ENCODE results near the gene NCAPH2. TPM values are rescaled to one million over a fixed set of nuclear protein-coding genes. Genes with fewer than 3 reads are reported as not detected.

NCAPH2 gene
- total and polyA plus RNA-seq, 2 of the 13 experiments (the other 11 are each of a cell fraction or from before 2014, with no cell fraction given): 28.1 to 64.4 TPM

DNA sequence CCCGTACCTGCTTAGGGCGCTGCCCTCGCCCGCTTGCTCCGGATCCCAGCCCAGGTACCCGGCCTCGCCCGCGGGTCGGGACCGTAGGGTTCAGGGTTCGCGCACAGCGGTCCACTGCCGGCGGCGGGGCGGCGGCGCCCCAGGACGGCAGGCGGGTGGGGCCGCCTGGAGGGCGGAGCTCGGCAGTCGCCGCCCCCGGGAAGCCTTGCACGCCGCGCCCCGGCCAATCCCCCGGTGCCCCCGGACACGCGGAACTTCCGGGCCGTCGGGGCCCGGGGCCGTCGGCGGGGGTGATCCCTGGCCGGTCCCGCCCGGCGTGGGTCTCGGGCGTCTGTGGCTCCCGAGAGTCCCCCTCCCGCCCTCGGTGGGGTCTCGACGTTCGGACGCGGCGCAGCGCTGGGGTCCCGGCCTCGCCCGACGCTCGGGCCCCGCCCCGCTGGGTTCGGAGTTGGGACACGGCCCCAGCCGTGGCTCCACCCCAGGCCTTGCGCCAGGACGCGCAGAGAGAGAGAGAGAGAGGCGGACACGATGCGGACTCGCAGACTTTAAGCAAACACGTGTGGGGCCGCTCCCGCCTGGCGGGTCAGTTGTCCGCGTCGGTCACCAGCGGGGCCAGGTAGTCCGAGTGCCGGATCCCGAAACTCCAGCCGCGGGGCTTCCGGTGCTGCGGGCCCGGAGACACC lies 22.0 kb downstream of the NCAPH2 start, which contains the start of gene TYMP:
Gene TYMP, minus strand, starts transcription at position 116 of the 683 bp plus-strand sequence. CDS start 303 bp downstream, outside the sequence.
- Histone ChIP-seq H4K20me1 (ENCODE audit: insufficient read depth, low read length) (no peaks in the 10 kb centered on the region), H3K4me2 (ENCODE audit: low read depth, low read length) (peak within 1 kb of the TSS; percentile 84), H3K27ac (ENCODE audit: extremely low read length, insufficient read depth, low read length) (peak within 1 kb of the TSS; percentile 74), H3K9me3 (ENCODE audit: low read length) (no peaks in the 10 kb centered on the region), H3K36me3 (replicated peaks in 1 of 2; ENCODE audit: control insufficient read depth in 1 of 2, insufficient read depth in 2 of 2, low read length in 2 of 2) (no peaks in the 10 kb centered on the region), H2AFZ (ENCODE audit: low read length) (no peak within 1 kb of the TSS), H3K27me3 (ENCODE audit: control insufficient read depth in 1 of 2, insufficient read depth in 2 of 2, low read length in 2 of 2) (0 out of 5 replicates have a peak, but pooled peaks cover 0 to 6% of the 10 kb centered on the region in 2 experiments), H3K4me1 (ENCODE audit: insufficient read depth, low read length) (peaks cover 74% of the 10 kb centered on the region), H3K4me3 (replicated peaks in 1 of 3; ENCODE audit: insufficient read depth in 1 of 3, low read depth in 2 of 3, low read length in 3 of 3) (peak within 1 kb of the TSS; percentile 58 to 83 (median 74); a peak in 5 of 6 replicates), H3K79me2 (ENCODE audit: insufficient read depth, low read length) (peaks cover 3% of the 10 kb centered on the region), H3K9ac (ENCODE audit: insufficient read depth, low read depth, low read length) (peak within 1 kb of the TSS; percentile 73)
- TSS peak; percentile 21 for BruUV-seq (replicated peaks)
- ChIA-PET POLR2A (interaction anchor here (1.0 to 1.9 kb wide), 10 partner anchors 8 to 170 kb away, joined by 3 to 10 read pairs (median 4); partner anchors contain the start of genes CHKB, KLHDC7B, LMF2 and NCAPH2), CTCF (ENCODE audit: low intra/inter-chr PET ratio, low total read pairs) (no interaction called here)
- intact Hi-C loops (cut with micrococcal nuclease; ENCODE audit: unreplicated experiment): loop anchor here (5.0 kb wide), 1 partner anchor 32 kb away; the partner anchor contains the start of gene SYCE3
- whole genome bisulfite sequencing (ENCODE audit: low lambda C conversion rate): 4% methylated on average over 10 of the region's 92 CpGs
- FAIRE-seq (no peak), DNase-seq (ENCODE audit: low spot score) (peak; percentile 74), ATAC-seq (peak; percentile 39)
- in situ Hi-C loops (cut with HindIII; ENCODE audit: extremely low pct_ligation_motif_present, low pct_unique_long_range_greater_than_20kb): loop anchor here (5.0 kb wide), 1 partner anchor 37 kb away; no protein-coding TSS in a partner anchor
- 0 out of 2 replicates have a peak, but pooled peaks have one; percentile 21 for TF ChIP-seq MNT (IDR thresholded peaks at IDR 0.05)
- TF ChIP-seq ZFP36 (IDR thresholded peaks at IDR 0.05; ENCODE audit: borderline replicate concordance, low read depth, low read length, partially characterized antibody): no peak
- TF ChIP-seq SALL1 (CRISPR knock-in tag; IDR thresholded peaks at IDR 0.05): peak; percentile 73
- TF ChIP-seq E2F5 (CRISPR knock-in tag; conservative IDR thresholded peaks at IDR 0.05): 0 out of 2 replicates have a peak, but pooled peaks have one; percentile 18
- TF ChIP-seq POLR2A (IDR thresholded peaks at IDR 0.05; ENCODE audit: insufficient read depth in 1 of 2, low read depth in 2 of 2, low read length in 2 of 2): 0 out of 4 replicates have a peak, but pooled peaks of 1 of the 2 experiments have one; percentile 36
- no peak for TF ChIP-seq NCOA2 (CRISPR knock-in tag; IDR thresholded peaks at IDR 0.05)
- no peak for TF ChIP-seq ZNF878 (CRISPR knock-in tag; IDR thresholded peaks at IDR 0.05)
- TF ChIP-seq ZNF367 (CRISPR knock-in tag; IDR thresholded peaks at IDR 0.05; ENCODE audit: borderline replicate concordance): 0 out of 2 replicates have a peak, but pooled peaks have one; percentile 27
- TF ChIP-seq DNMT3B (CRISPR knock-in tag; conservative IDR thresholded peaks at IDR 0.05): no peak
- TF ChIP-seq RARA (CRISPR knock-in tag; IDR thresholded peaks at IDR 0.05): peak; percentile 62
- no peak for TF ChIP-seq SETDB1 (CRISPR knock-in tag; IDR thresholded peaks at IDR 0.05; ENCODE audit: borderline replicate concordance)
- no peak for TF ChIP-seq ZNF251 (CRISPR knock-in tag; IDR thresholded peaks at IDR 0.05)
- TF ChIP-seq, protein P1, sequence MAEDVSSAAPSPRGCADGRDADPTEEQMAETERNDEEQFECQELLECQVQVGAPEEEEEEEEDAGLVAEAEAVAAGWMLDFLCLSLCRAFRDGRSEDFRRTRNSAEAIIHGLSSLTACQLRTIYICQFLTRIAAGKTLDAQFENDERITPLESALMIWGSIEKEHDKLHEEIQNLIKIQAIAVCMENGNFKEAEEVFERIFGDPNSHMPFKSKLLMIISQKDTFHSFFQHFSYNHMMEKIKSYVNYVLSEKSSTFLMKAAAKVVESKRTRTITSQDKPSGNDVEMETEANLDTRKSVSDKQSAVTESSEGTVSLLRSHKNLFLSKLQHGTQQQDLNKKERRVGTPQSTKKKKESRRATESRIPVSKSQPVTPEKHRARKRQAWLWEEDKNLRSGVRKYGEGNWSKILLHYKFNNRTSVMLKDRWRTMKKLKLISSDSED (CRISPR knock-in tag; IDR thresholded peaks at IDR 0.05): no peak
- TF ChIP-seq ZNF790 (CRISPR knock-in tag; IDR thresholded peaks at IDR 0.05; ENCODE audit: borderline replicate concordance): no peak; the same call in none of the 2 replicates
- TF ChIP-seq, protein P2, sequence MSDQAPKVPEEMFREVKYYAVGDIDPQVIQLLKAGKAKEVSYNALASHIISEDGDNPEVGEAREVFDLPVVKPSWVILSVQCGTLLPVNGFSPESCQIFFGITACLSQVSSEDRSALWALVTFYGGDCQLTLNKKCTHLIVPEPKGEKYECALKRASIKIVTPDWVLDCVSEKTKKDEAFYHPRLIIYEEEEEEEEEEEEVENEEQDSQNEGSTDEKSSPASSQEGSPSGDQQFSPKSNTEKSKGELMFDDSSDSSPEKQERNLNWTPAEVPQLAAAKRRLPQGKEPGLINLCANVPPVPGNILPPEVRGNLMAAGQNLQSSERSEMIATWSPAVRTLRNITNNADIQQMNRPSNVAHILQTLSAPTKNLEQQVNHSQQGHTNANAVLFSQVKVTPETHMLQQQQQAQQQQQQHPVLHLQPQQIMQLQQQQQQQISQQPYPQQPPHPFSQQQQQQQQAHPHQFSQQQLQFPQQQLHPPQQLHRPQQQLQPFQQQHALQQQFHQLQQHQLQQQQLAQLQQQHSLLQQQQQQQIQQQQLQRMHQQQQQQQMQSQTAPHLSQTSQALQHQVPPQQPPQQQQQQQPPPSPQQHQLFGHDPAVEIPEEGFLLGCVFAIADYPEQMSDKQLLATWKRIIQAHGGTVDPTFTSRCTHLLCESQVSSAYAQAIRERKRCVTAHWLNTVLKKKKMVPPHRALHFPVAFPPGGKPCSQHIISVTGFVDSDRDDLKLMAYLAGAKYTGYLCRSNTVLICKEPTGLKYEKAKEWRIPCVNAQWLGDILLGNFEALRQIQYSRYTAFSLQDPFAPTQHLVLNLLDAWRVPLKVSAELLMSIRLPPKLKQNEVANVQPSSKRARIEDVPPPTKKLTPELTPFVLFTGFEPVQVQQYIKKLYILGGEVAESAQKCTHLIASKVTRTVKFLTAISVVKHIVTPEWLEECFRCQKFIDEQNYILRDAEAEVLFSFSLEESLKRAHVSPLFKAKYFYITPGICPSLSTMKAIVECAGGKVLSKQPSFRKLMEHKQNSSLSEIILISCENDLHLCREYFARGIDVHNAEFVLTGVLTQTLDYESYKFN (CRISPR knock-in tag; conservative IDR thresholded peaks at IDR 0.05): no peak
- TF ChIP-seq ZNF296 (CRISPR knock-in tag; conservative IDR thresholded peaks at IDR 0.05): peak; percentile 47; the same call in 1 of the 2 replicates
- peak; percentile 53 for TF ChIP-seq ISL2 (CRISPR knock-in tag; IDR thresholded peaks at IDR 0.05)

All from HepG2 (cell line).